ACC112 (cell line): ENCODE data around the gene TTC39C.
"Not testable (repeated sequence)": the region's sequence is repeated elsewhere in the genome, so short reads cannot be mapped to it uniquely, and the experiment has no call there.

Experiments used
- H2AFZ ChIP-seq: fragments of 200-600 bp; sonication (generic); one replicate; pipeline ENCODE4 v1.6.0; 2017; ENCODE audit warnings: antibody characterized with exemption, low read length; ENCODE audit not compliant: unreplicated experiment
- H3K27ac ChIP-seq: fragments of 200-600 bp; sonication (generic); 2 replicates; pipeline ENCODE4 v1.5.1; 2014; ENCODE audit warnings: low read depth, mild to moderate bottlenecking, antibody characterized with exemption, low read length, moderate library complexity
- H3K27me3 ChIP-seq: fragments of 200-600 bp; sonication (generic); 2 replicates; pipeline ENCODE4 v1.6.1; 2014; ENCODE audit warnings: mild to moderate bottlenecking, antibody characterized with exemption, low read length, moderate library complexity, mixed read lengths; ENCODE audit not compliant: insufficient read depth
- H3K36me3 ChIP-seq: fragments of 200-600 bp; sonication (generic); 2 replicates; pipeline ENCODE4 v1.6.1; 2016; ENCODE audit warnings: mild to moderate bottlenecking, antibody characterized with exemption, low read length, moderate library complexity, mixed read lengths; ENCODE audit not compliant: insufficient read depth
- H3K4me1 ChIP-seq: fragments of 200-600 bp; sonication (generic); one replicate; pipeline ENCODE4 v1.6.1; 2016; ENCODE audit warnings: low read length, mixed read lengths; ENCODE audit not compliant: insufficient read depth, unreplicated experiment, control insufficient read depth
- H3K4me3 ChIP-seq: fragments of 200-600 bp; sonication (generic); 2 replicates; pipeline ENCODE4 v1.5.1; 2014; ENCODE audit warnings: mild to moderate bottlenecking, low read depth, low read length
- H3K79me2 ChIP-seq: fragments of 200-600 bp; sonication (generic); one replicate; pipeline ENCODE4 v1.6.0; 2016; ENCODE audit warnings: low read length; ENCODE audit not compliant: control insufficient read depth, unreplicated experiment, insufficient read depth

The TTC39C gene

DNA sequence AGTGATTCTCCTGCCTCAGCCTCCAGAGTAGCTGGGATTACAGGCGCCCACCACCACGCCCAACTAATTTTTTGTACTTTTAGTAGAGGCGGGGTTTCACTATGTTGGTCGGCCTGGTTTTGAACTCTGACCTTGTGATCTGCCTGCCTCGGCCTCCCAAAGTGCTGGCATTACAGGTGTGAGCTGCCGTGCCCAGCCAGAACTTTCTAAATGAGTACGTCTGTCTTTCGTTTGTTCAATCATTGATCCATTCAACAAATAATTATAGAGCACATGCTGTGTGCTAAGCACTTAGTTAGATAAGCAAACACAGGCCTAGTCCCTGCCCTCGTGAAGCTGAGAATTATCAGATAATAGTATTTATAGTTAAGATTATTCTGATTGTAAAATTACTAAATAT, 56.5 kb downstream of the TTC39C start:
- Histone ChIP-seq H3K4me3 (no peak overlapping the region), H3K4me1 (peaks cover 14% of the 10 kb centered on the region), H3K36me3 (0 out of 2 replicates have a peak, but pooled peaks cover 5% of the 10 kb centered on the region), H3K27ac (no peak overlapping the region), H3K27me3 (no peaks in the 10 kb centered on the region), H2AFZ (no peak overlapping the region), H3K79me2 (no peaks in the 10 kb centered on the region)

GRCh38 chr18:24071779-24072178, 57.2 kb downstream of the TTC39C start:
- Histone ChIP-seq H2AFZ (no peak overlapping the region), H3K4me3 (no peak overlapping the region), H3K4me1 (peaks cover 13% of the 10 kb centered on the region), H3K27ac (no peak overlapping the region), H3K27me3 (no peaks in the 10 kb centered on the region), H3K36me3 (0 out of 2 replicates have a peak, but pooled peaks cover 5% of the 10 kb centered on the region), H3K79me2 (no peaks in the 10 kb centered on the region)

- no peaks in the 10 kb centered on the region for H3K79me2 ChIP-seq
- H3K27ac ChIP-seq = no peak overlapping the region
- H2AFZ ChIP-seq = no peak overlapping the region
- peaks cover 17% of the 10 kb centered on the region for H3K4me1 ChIP-seq
- no peaks in the 10 kb centered on the region for H3K36me3 ChIP-seq
- H3K27me3 ChIP-seq = no peaks in the 10 kb centered on the region
- no peak overlapping the region for H3K4me3 ChIP-seq
Observed at GRCh38 chr18:24072743-24073142, 58.2 kb downstream of the TTC39C start.

DNA sequence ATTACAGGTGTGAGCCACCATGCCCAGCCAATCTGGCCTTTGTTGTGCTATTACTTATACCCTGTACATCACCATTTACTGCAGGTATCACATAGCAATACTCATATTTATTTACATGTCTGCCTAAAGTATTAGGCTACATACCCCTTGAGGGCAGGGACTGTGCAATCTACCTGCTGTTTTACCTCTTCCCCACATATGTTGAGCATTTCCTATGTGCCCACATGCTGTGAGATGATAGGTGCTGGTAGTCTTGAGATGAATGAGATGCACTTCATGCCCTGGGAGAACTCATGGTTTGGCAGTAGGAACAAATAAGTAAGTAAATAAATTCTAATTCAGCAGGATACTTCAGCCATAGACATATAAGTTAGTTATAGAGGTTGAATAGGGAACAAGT, 59.2 kb downstream of the TTC39C start:
- H3K27me3 ChIP-seq = no peaks in the 10 kb centered on the region
- H3K4me1 ChIP-seq = peaks cover 17% of the 10 kb centered on the region
- H3K4me3 ChIP-seq = no peak overlapping the region
- H3K79me2 ChIP-seq = no peaks in the 10 kb centered on the region
- no peak overlapping the region for H2AFZ ChIP-seq
- H3K27ac ChIP-seq = no peak overlapping the region
- no peaks in the 10 kb centered on the region for H3K36me3 ChIP-seq

DNA sequence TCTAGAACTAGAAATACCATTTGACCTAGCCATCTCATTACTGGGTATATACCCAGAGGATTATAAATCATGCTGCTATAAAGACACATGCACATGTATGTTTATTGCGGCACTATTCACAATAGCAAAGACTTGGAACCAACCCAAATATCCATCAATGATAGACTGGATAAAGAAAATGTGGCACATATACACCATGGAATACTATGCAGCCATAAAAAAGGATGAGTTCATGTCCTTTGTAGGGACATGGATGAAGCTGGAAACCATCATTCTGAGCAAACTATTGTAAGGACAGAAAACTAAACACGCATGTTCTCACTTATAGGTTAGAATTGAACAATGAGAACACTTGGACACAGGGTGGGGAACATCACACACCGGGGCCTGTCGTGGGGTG, 60.2 kb downstream of the TTC39C start:
- H3K79me2 ChIP-seq, H3K27ac ChIP-seq, H3K4me3 ChIP-seq, H2AFZ ChIP-seq, H3K27me3 ChIP-seq, H3K36me3 ChIP-seq: not testable (repeated sequence)
- H3K4me1 ChIP-seq = peaks cover 12% of the 10 kb centered on the region

DNA sequence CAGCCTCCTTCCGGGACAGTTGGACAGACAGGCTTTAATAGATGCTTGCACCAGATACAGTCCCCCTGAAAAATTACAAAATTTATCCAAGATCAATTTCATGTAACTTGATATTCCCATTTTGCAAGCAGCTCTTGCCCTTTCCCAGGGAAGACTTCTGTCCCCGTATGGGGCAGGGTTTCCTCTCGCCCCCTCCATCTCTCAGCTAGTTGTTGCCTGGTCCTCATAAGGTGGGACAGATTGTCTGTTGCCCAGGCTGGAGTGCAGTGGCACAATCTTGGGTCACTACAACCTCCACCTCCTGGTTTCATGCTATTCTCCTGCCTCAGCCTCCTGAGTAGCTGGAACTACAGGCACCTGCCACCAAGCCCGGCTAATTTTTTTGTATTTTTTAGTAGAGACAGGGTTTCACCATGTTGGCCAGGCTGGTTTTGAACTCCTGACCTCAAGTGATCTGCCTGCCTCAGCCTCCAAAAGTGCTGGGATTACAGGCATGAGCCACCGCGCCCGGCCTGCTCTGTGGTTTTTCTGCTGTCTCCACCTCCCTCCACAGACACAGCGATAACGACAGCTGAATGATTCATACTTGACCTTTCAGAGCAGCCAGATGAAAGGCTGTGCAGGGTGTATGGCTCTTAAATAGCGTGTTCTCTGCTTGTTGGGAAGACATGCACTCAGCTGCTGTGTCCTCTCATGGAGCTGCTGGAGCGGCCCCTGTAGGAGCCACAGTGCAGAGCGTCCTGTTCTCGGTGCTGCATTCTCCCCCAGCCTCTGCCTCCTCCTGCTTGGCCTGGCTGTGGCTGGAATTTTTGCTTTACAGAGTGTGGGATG, 61.4 kb downstream of the TTC39C start:
- Histone ChIP-seq H3K4me3 (peak overlapping the region; percentile 19; the same call in 1 of the 2 replicates), H3K36me3 (no peaks in the 10 kb centered on the region; the same call in 1 of the 2 replicates), H3K27me3 (no peaks in the 10 kb centered on the region), H3K79me2 (no peaks in the 10 kb centered on the region), H3K4me1 (peaks cover 12% of the 10 kb centered on the region), H3K27ac (peak overlapping the region; percentile 62), H2AFZ (peak overlapping the region; percentile 16)

GRCh38 chr18:24076950-24077349, 62.4 kb downstream of the TTC39C start:
- peak overlapping the region; percentile 16 for H2AFZ ChIP-seq
- peaks cover 12% of the 10 kb centered on the region for H3K4me1 ChIP-seq
- no peaks in the 10 kb centered on the region; the same call in 1 of the 2 replicates for H3K36me3 ChIP-seq
- H3K4me3 ChIP-seq = no peak overlapping the region
- H3K79me2 ChIP-seq = no peaks in the 10 kb centered on the region
- H3K27me3 ChIP-seq = no peaks in the 10 kb centered on the region
- H3K27ac ChIP-seq = peak overlapping the region; percentile 53; the same call in 1 of the 2 replicates

DNA sequence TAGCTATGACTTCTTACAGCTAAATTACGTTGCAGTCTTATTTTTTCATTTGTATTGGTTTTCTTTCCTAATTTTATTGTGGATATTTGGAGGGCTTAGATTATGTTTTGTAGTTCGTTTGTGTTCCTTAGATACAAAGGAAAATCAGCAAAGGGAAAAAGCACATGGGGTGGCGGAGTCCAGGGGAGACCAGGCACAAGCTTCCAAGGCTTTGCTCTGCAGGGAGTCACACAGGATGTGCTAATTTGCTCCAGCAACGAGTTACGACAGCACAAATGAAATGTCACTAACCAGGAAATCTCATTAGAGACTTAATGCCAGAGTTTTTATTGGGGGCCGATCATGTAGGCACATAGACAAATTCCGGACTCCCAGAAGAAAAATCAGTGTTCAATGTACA, 63.8 kb downstream of the TTC39C start:
- Histone ChIP-seq H3K27ac (no peak overlapping the region), H3K36me3 (no peaks in the 10 kb centered on the region; the same call in 1 of the 2 replicates), H3K79me2 (no peaks in the 10 kb centered on the region), H3K4me3 (no peak overlapping the region), H3K4me1 (peaks cover 12% of the 10 kb centered on the region), H2AFZ (no peak overlapping the region), H3K27me3 (no peaks in the 10 kb centered on the region)

GRCh38 chr18:24080861-24081260, 66.3 kb downstream of the TTC39C start:
- Histone ChIP-seq H3K4me3 (no peak overlapping the region), H3K36me3 (no peaks in the 10 kb centered on the region; the same call in 1 of the 2 replicates), H2AFZ (no peak overlapping the region), H3K4me1 (peaks cover 10% of the 10 kb centered on the region), H3K79me2 (no peaks in the 10 kb centered on the region), H3K27ac (no peak overlapping the region), H3K27me3 (no peaks in the 10 kb centered on the region)

DNA sequence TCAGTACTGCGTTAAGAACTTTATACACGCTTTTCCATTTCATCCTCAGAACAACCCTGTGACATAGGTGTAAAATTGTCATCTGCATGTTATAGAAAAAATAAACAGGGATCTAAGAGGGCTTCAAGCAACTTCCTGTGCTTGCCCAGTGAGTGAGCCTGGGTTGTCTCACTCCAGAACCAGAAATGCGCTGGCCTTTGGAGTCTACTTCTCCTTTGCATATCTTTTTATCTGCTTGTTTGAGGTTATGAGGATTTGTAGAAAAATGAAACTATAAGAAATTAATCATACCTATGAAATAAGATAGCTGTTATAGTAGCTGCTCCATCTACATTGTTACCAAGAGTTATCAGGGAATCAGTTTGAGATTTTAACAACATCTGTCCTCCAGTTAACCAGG, 69.0 kb downstream of the TTC39C start:
- no peaks in the 10 kb centered on the region for H3K79me2 ChIP-seq
- no peaks in the 10 kb centered on the region; the same call in 1 of the 2 replicates for H3K36me3 ChIP-seq
- no peak overlapping the region for H3K4me3 ChIP-seq
- H3K4me1 ChIP-seq = no peaks in the 10 kb centered on the region
- no peak overlapping the region for H3K27ac ChIP-seq
- no peaks in the 10 kb centered on the region for H3K27me3 ChIP-seq
- H2AFZ ChIP-seq = no peak overlapping the region

- no peaks in the 10 kb centered on the region for H3K36me3 ChIP-seq
- H3K27me3 ChIP-seq = no peaks in the 10 kb centered on the region
- H3K79me2 ChIP-seq = no peaks in the 10 kb centered on the region
- no peaks in the 10 kb centered on the region for H3K4me1 ChIP-seq
- no peak overlapping the region for H3K4me3 ChIP-seq
- no peak overlapping the region for H2AFZ ChIP-seq
- H3K27ac ChIP-seq = no peak overlapping the region
Observed at GRCh38 chr18:24086082-24086481, 71.5 kb downstream of the TTC39C start.
